K562 (cell line): Measurements from ENCODE around the gene MPHOSPH10. TPM values are rescaled to one million over a fixed set of nuclear protein-coding genes. Genes with fewer than 3 reads are reported as not detected.

Experiments
- BHLHE40 ChIP-seq: IDR thresholded peaks from 2 replicates; pipeline ENCODE4 v1.6.1; 2011; ENCODE audit warnings: low read length, improper control_type of control experiment
- CEBPG ChIP-seq, 3 experiments: fragments of 200-800 bp in 1 of 3; sonication (Bioruptor generic) in 1 of 3; sonication (generic) in 1 of 3; formaldehyde crosslinking in 1 of 3; IDR thresholded peaks in 2 of 3; conservative IDR thresholded peaks in 1 of 3; 2 replicates each; pipeline versions ENCODE4 v1.6.1 to v1.8.0; 2016 to 2022; ENCODE audit warnings: missing compliant biosample characterization in 2 of 3, missing genetic modification characterization in 2 of 3, mild to moderate bottlenecking in 1 of 3, missing genetic modification reagents in 1 of 3
- CHD2 ChIP-seq: IDR thresholded peaks from 2 replicates; pipeline ENCODE4 v1.6.1; 2011; ENCODE audit warnings: low read depth, low read length
- CREBBP ChIP-seq: IDR thresholded peaks from one replicate; pipeline ENCODE4 v1.6.1; 2012; ENCODE audit warnings: low read depth, mild to moderate bottlenecking, control low read depth, inconsistent platforms, low read length
- DEAF1 ChIP-seq: fragments of 450-650 bp; formaldehyde crosslinking; IDR thresholded peaks from 2 replicates; pipeline ENCODE4 v1.4.0; 2020; ENCODE audit warnings: mild to moderate bottlenecking, moderate library complexity
- ELF1 ChIP-seq: fragments of 200-800 bp; sonication (Bioruptor generic); IDR thresholded peaks from 2 replicates; pipeline ENCODE4 v1.6.1; 2016; ENCODE audit warnings: missing genetic modification characterization, missing compliant biosample characterization
- GABPA ChIP-seq: fragments of 200-800 bp; sonication (Bioruptor generic); conservative IDR thresholded peaks from 2 replicates; pipeline ENCODE4 v1.6.1; 2016; ENCODE audit warnings: low read depth, missing genetic modification characterization, missing compliant biosample characterization
- MCM2 ChIP-seq: fragments of 450-650 bp; IDR thresholded peaks from 2 replicates; pipeline ENCODE4 v1.6.1; 2017; ENCODE audit warnings: low read depth, mild to moderate bottlenecking
- MNT ChIP-seq, 2 experiments: fragments of 450-650 bp; conservative IDR thresholded peaks; 2 replicates each; pipeline ENCODE4 v1.6.1; 2017; ENCODE audit warnings: mild to moderate bottlenecking in 2 of 2, moderate library complexity in 2 of 2
- NFYB ChIP-seq: IDR thresholded peaks from 2 replicates; pipeline ENCODE4 v1.6.1; 2011; ENCODE audit warnings: mild to moderate bottlenecking, moderate library complexity; ENCODE audit not compliant: insufficient read length; ENCODE audit errors: extremely low read depth
- POLR2A ChIP-seq: fragments of 450-650 bp; conservative IDR thresholded peaks from 2 replicates; pipeline ENCODE4 v1.6.1; 2016
- ZNF263 ChIP-seq: sonication (generic); formaldehyde crosslinking; IDR thresholded peaks from 2 replicates; pipeline ENCODE4 v1.8.0; 2022; ENCODE audit warnings: mild to moderate bottlenecking, missing genetic modification reagents, borderline replicate concordance
- ZNF717 ChIP-seq: fragments of 250-450 bp; sonication (Bioruptor Pico); IDR thresholded peaks from 2 replicates; pipeline ENCODE4 v1.5.0; 2021
- ZNF76 ChIP-seq: fragments of 250-450 bp; sonication (Bioruptor Pico); IDR thresholded peaks from 2 replicates; pipeline ENCODE4 v1.4.0; 2020; ENCODE audit warnings: mild to moderate bottlenecking, moderate library complexity, borderline replicate concordance
- ZNF830 ChIP-seq: fragments of 250-450 bp; sonication (Bioruptor Pico); IDR thresholded peaks from 2 replicates; pipeline ENCODE4 v1.5.0; 2021; ENCODE audit warnings: mild to moderate bottlenecking
- polyA plus RNA-seq, 8 experiments: library from polyadenylated mRNA; depleted of rRNA in 4 of 8; stranded (reverse) in 5 of 8; unstranded in 3 of 8; fragments of >200 nt; fragmentation: Nextera tagmentation in 2 of 8; fragmentation: Illumina TruSeq in 1 of 8; extraction: Ambion mirVana in 2 of 8; extraction: Trizol in 1 of 8; gene quantifications; 2 replicates each; pipeline versions ENCODE4 v1.2.1 to v1.2.3, GENCODE V29; 2011 to 2014; ENCODE audit warnings: inconsistent platforms in 1 of 8, missing spikeins in 1 of 8
- total RNA-seq, 7 experiments: library from RNA; depleted of rRNA in 6 of 7; stranded (reverse); fragments of >200 nt in 6 of 7; fragmentation: Illumina TruSeq in 2 of 7; extraction: Trizol in 2 of 7; gene quantifications; 2 replicates each; pipeline versions ENCODE4 v1.2.1 to v1.2.3, GENCODE V29; 2011 to 2021; ENCODE audit warnings: low replicate concordance in 1 of 7
- TF ChIP-seq, protein P1 (sequence below): IDR thresholded peaks from 3 replicates; pipeline ENCODE4 v1.6.1; 2011; ENCODE audit warnings: borderline replicate concordance, mild to moderate bottlenecking, moderate library complexity; ENCODE audit not compliant: insufficient read length; ENCODE audit errors: extremely low read depth
- TF ChIP-seq, protein P2 (sequence below): sonication (generic); formaldehyde crosslinking; IDR thresholded peaks from 2 replicates; pipeline ENCODE4 v1.8.0; 2023; ENCODE audit warnings: mild to moderate bottlenecking, missing genetic modification reagents

Gene MPHOSPH10
- total and polyA plus RNA-seq, 9 of the 15 experiments (the other 6 are each of a cell fraction or from before 2014, with no cell fraction given), result 36.8 to 83.7 (median 58.5) TPM

- peak; percentile 92 to 98 for TF ChIP-seq MNT (conservative IDR thresholded peaks at IDR 0.05)
- TF ChIP-seq CEBPG (CRISPR knock-in tag; IDR thresholded peaks at IDR 0.05), result no peak
- TF ChIP-seq CEBPG (tag; conservative IDR thresholded peaks at IDR 0.05 in 1 of 2, IDR thresholded peaks at IDR 0.05 in 1 of 2), result no peak
- TF ChIP-seq, protein P1, sequence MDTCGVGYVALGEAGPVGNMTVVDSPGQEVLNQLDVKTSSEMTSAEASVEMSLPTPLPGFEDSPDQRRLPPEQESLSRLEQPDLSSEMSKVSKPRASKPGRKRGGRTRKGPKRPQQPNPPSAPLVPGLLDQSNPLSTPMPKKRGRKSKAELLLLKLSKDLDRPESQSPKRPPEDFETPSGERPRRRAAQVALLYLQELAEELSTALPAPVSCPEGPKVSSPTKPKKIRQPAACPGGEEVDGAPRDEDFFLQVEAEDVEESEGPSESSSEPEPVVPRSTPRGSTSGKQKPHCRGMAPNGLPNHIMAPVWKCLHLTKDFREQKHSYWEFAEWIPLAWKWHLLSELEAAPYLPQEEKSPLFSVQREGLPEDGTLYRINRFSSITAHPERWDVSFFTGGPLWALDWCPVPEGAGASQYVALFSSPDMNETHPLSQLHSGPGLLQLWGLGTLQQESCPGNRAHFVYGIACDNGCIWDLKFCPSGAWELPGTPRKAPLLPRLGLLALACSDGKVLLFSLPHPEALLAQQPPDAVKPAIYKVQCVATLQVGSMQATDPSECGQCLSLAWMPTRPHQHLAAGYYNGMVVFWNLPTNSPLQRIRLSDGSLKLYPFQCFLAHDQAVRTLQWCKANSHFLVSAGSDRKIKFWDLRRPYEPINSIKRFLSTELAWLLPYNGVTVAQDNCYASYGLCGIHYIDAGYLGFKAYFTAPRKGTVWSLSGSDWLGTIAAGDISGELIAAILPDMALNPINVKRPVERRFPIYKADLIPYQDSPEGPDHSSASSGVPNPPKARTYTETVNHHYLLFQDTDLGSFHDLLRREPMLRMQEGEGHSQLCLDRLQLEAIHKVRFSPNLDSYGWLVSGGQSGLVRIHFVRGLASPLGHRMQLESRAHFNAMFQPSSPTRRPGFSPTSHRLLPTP, result no peak
- peak; percentile 31; the same call in 1 of the 2 replicates for TF ChIP-seq BHLHE40
- TF ChIP-seq ELF1 (tag), result peak; percentile 55; the same call in 1 of the 2 replicates
- no peak for TF ChIP-seq CREBBP
- TF ChIP-seq DEAF1 (CRISPR knock-in tag), result no peak
- peak; percentile 88 for TF ChIP-seq POLR2A
- TF ChIP-seq ZNF263 (CRISPR knock-in tag), result no peak
- TF ChIP-seq ZNF76 (CRISPR knock-in tag), result no peak
- TF ChIP-seq, protein P2, sequence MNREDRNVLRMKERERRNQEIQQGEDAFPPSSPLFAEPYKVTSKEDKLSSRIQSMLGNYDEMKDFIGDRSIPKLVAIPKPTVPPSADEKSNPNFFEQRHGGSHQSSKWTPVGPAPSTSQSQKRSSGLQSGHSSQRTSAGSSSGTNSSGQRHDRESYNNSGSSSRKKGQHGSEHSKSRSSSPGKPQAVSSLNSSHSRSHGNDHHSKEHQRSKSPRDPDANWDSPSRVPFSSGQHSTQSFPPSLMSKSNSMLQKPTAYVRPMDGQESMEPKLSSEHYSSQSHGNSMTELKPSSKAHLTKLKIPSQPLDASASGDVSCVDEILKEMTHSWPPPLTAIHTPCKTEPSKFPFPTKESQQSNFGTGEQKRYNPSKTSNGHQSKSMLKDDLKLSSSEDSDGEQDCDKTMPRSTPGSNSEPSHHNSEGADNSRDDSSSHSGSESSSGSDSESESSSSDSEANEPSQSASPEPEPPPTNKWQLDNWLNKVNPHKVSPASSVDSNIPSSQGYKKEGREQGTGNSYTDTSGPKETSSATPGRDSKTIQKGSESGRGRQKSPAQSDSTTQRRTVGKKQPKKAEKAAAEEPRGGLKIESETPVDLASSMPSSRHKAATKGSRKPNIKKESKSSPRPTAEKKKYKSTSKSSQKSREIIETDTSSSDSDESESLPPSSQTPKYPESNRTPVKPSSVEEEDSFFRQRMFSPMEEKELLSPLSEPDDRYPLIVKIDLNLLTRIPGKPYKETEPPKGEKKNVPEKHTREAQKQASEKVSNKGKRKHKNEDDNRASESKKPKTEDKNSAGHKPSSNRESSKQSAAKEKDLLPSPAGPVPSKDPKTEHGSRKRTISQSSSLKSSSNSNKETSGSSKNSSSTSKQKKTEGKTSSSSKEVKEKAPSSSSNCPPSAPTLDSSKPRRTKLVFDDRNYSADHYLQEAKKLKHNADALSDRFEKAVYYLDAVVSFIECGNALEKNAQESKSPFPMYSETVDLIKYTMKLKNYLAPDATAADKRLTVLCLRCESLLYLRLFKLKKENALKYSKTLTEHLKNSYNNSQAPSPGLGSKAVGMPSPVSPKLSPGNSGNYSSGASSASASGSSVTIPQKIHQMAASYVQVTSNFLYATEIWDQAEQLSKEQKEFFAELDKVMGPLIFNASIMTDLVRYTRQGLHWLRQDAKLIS, result peak; percentile 75; the same call in 1 of the 2 replicates
- peak; percentile 84; the same call in 1 of the 2 replicates for TF ChIP-seq ZNF830 (CRISPR knock-in tag)
- TF ChIP-seq CHD2, result peak; percentile 49
- peak; percentile 12 for TF ChIP-seq NFYB
- no peak for TF ChIP-seq MCM2
- TF ChIP-seq GABPA (tag), result peak; percentile 100
- TF ChIP-seq ZNF717, result no peak
Observed at GRCh38 chr2:71130152-71130904, at the start of gene MPHOSPH10, which contains the start of gene MCEE (continued).
